AG10803 (cell line): Measurements from ENCODE around the gene PROS1.

Experiments
- DNase-seq: peaks from one replicate; pipeline ENCODE4 v3.0.0; 2010; ENCODE audit warnings: low read depth
- H3K4me3 ChIP-seq: 2 replicates; pipeline ENCODE4 v1.5.1; 2011; ENCODE audit warnings: mild to moderate bottlenecking, low read length, control low read depth
- TF ChIP-seq, protein P1 (sequence below): conservative IDR thresholded peaks from 2 replicates; pipeline ENCODE4 v1.5.1; 2011; ENCODE audit warnings: mild to moderate bottlenecking, low read length, control low read depth, inconsistent platforms

PROS1 gene

GRCh38 chr3:93989241-93989640, 15.5 kb upstream of the PROS1 start:
- TF ChIP-seq, protein P1, sequence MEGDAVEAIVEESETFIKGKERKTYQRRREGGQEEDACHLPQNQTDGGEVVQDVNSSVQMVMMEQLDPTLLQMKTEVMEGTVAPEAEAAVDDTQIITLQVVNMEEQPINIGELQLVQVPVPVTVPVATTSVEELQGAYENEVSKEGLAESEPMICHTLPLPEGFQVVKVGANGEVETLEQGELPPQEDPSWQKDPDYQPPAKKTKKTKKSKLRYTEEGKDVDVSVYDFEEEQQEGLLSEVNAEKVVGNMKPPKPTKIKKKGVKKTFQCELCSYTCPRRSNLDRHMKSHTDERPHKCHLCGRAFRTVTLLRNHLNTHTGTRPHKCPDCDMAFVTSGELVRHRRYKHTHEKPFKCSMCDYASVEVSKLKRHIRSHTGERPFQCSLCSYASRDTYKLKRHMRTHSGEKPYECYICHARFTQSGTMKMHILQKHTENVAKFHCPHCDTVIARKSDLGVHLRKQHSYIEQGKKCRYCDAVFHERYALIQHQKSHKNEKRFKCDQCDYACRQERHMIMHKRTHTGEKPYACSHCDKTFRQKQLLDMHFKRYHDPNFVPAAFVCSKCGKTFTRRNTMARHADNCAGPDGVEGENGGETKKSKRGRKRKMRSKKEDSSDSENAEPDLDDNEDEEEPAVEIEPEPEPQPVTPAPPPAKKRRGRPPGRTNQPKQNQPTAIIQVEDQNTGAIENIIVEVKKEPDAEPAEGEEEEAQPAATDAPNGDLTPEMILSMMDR = no peak
- DNase-seq = no peak
- no peak overlapping the region for H3K4me3 ChIP-seq

DNA sequence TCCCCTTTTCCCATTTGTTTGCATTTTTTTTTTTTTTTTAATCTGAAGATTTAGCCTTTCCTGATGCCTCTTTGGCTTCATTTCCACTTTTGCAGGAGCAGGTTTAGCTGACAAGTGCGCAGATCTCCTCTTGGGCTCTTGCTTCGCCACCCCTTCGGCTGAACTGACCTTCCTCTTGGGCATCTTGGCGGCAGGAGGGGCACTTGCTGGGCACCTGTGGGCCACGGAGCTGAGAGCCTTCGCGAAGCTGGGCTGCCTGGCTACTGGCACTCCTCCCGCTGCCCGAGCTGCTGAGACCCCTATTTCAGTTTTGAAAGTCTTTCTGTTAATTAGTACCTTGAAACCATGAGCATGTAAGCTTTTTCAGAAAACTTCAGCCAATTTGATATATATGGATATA, 15.1 kb upstream of the PROS1 start:
- TF ChIP-seq, protein P1 = no peak
- DNase-seq = no peak

DNA sequence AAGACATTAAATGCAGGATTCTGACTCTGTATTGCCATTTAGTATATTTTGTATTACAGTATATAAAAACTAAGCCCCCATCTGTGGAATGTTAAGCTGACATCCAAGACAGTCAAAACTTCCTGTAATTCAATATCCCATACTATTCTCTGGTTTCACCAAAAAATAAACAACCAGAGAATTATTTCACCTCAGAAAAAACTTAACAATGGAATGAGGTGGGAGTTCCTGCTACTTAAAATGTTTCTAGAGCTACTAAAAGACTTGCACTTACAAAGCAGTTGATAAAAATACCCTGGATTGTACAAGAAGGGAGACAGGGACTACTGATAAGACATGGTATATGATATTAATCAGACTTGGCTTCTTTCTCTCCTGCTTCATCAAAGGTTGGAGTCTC, 14.6 kb upstream of the PROS1 start:
- H3K4me3 ChIP-seq = no peak overlapping the region
- no peak for DNase-seq
- TF ChIP-seq, protein P1 = no peak

More for the DNA sequence above, 15.1 kb upstream of the PROS1 start:
- H3K4me3 ChIP-seq = no peak overlapping the region

DNA sequence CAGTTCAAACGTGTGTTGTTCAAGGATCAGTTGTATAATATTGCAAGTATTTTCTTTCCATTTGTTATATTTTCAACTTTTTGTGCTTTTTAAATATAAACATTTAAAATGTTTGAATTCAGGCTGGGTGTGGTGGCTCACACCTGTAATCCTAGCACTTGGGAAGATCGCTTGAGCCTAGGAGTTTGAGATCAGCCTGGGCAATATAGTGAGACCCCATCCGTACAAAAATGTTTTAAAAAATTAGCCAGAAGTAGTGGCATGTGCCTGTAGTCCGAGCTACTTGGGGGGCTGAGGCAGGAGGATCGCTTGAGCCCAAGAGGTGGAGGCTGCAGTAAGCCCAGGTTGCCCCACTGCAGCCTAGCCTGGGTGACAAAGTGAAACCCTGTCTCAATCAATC, 10.9 kb upstream of the PROS1 start:
- H3K4me3 ChIP-seq = no peak overlapping the region
- TF ChIP-seq, protein P1 = no peak

GRCh38 chr3:93983408-93983807, 9.7 kb upstream of the PROS1 start:
- H3K4me3 ChIP-seq = no peak overlapping the region
- TF ChIP-seq, protein P1 = no peak
- DNase-seq = no peak

More for the DNA sequence above, 10.9 kb upstream of the PROS1 start:
- no peak for DNase-seq

GRCh38 chr3:93981649-93982048, 8.0 kb upstream of the PROS1 start:
- H3K4me3 ChIP-seq = no peak overlapping the region
- DNase-seq = no peak
- TF ChIP-seq, protein P1 = no peak

- peak; percentile 98 for DNase-seq
Measured at GRCh38 chr3:93979850-93980676, 6.4 kb upstream of the PROS1 start, which contains the start of gene ARL13B. TSS of gene ARL13B (plus strand) at chr3:93980155. CDS start at chr3:93980424, 269 bp downstream.

More at GRCh38 chr3:93979850-93980676, 6.4 kb upstream of the PROS1 start, which contains the start of gene ARL13B:
- TF ChIP-seq, protein P1 = no peak
- peak within 1 kb of the TSS; percentile 91 for H3K4me3 ChIP-seq
